GM13976 (cell line): ENCODE results near the gene RUNX1.

Experiments used
- DNase-seq: peaks from one replicate; pipeline ENCODE4 v3.0.0; 2012; ENCODE audit warnings: low spot score
- in situ Hi-C: fragments of 300-500 bp; cut with MboI; formaldehyde crosslinking; loops from one replicate; pipeline ENCODE4 v1.12.0; 2022; ENCODE audit warnings: low sequenced_read_pairs, mixed read lengths, inconsistent platforms; ENCODE audit not compliant: unreplicated experiment
- TF ChIP-seq, protein P1 (sequence below): IDR thresholded peaks from 2 replicates; pipeline ENCODE4 v1.5.1; 2012; ENCODE audit warnings: borderline replicate concordance, mild to moderate bottlenecking; ENCODE audit not compliant: insufficient read depth; ENCODE audit errors: extremely low read depth, missing control alignments, control extremely low read depth

RUNX1 gene

DNA sequence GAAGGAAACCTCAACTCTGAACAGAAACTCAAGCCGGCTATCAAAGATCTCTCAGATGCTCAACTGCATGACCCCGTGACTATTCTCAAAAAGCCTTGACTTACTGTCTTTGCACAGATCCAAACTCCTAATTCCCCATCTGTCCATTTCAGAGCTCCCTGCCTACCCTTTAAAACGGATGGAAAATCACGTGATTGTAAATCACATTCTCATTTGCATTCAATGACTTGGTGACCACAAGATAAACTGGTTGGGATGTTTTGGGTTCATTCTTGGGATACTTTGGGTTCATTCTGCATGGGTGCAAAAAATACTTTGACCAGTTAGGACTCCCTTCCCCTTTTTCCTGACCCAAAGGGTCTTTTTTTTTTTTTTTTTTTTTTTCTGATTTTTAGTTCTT is 41.3 kb upstream of the RUNX1 start:
- DNase-seq = no peak
- TF ChIP-seq, protein P1, sequence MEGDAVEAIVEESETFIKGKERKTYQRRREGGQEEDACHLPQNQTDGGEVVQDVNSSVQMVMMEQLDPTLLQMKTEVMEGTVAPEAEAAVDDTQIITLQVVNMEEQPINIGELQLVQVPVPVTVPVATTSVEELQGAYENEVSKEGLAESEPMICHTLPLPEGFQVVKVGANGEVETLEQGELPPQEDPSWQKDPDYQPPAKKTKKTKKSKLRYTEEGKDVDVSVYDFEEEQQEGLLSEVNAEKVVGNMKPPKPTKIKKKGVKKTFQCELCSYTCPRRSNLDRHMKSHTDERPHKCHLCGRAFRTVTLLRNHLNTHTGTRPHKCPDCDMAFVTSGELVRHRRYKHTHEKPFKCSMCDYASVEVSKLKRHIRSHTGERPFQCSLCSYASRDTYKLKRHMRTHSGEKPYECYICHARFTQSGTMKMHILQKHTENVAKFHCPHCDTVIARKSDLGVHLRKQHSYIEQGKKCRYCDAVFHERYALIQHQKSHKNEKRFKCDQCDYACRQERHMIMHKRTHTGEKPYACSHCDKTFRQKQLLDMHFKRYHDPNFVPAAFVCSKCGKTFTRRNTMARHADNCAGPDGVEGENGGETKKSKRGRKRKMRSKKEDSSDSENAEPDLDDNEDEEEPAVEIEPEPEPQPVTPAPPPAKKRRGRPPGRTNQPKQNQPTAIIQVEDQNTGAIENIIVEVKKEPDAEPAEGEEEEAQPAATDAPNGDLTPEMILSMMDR = no peak
- in situ Hi-C loops = no loop called here

DNA sequence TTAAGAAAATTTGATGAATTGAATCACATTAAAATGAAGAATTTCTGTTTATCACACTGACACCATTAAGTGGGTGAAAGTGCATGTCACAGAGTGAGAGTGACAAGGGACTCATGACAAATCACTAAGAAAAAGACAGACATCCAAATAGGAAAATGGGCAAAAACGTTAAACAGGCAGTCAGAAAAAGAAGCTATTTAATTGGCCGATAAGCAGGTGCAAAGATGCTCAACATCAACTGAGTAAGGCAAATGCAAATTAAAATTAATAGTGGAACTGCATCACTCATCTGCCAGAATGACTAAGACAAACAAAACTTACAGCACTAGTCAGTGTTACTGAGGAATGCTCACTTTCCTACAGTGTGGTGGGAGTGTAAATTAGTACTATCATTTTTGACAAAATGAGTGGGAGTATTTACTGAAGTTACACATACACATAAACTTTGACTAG is 39.2 kb upstream of the RUNX1 start:
- in situ Hi-C loops = no loop called here
- TF ChIP-seq, protein P1 = no peak
- DNase-seq = no peak

DNA sequence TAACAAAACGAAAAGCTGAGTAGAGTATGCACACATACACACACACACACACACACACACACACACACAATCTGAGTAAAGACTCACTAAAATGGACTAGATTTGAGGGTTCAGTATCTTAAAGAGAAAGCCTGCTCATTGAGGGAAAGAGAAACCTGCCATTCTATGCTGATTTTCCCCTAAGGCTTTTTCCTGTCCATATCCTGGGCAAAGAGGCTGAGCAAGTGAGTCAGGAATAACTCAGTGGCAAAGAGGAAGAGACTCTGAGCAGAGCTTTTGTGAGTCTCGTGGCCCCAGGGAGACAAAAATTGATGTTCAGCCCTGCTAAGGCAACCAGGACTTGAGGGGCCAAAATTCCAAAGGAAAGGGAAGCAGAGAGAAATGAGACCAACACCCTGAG is 37.3 kb upstream of the RUNX1 start:
- no peak for DNase-seq
- TF ChIP-seq, protein P1 = no peak
- in situ Hi-C loops = no loop called here

DNA sequence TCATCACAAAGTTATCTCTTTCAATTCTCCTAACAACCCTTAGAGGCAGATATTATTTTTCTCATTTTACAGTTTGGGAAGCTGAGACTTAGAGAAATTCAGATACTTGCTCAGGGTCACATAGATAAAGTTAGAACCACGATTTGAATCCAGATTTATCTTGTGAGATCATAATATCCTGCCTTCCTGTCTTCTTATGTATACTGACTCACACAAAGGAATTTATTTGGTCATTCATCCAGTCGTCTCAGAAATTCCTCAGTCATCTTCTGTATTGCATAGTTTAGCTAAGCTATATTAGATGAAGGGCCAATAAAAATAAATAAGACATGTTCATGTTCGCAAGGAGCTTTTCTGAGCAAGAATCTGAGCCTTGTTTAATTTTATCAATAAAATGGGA is 35.8 kb upstream of the RUNX1 start:
- in situ Hi-C loops = no loop called here
- no peak for DNase-seq
- TF ChIP-seq, protein P1 = no peak

DNA sequence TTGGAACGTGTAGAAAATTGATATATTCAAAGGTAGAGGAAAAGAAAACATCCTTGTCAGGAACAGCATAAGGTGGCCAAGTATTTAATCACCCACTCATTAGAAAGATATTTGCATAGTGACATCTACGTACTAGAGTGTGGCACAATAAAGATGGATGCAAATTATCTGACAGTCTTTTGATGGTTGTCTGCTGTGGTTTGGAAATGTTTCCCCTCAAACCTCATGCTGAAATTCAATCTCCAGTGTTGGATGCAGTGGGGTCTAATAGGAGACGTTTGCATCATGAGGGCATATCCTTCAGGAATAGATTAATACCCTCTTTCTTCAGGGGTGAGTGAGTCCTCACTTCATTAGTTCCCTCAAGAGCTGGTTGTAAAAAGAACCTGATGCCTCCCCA is 34.1 kb upstream of the RUNX1 start:
- in situ Hi-C loops = no loop called here
- DNase-seq = no peak
- TF ChIP-seq, protein P1 = no peak

DNA sequence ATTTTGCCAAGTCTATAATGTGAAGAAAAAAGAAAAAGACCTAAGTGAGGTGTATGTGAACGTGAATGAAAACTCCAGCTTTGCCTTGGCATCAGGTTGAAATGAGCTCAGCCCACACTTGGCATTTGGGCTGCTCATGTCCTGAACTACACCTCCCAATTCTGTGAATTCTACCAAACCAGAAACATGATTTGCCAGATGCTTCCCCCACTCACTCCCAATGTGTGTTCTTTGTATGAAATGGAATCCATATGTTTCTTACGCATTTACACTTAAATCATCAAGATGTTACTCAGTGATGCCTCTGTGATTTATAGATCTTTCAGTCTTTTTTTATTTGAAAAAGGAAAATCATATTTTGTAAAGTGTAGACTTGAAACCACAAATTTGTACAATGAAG is 32.8 kb upstream of the RUNX1 start:
- in situ Hi-C loops = no loop called here
- DNase-seq = no peak
- TF ChIP-seq, protein P1 = no peak

DNA sequence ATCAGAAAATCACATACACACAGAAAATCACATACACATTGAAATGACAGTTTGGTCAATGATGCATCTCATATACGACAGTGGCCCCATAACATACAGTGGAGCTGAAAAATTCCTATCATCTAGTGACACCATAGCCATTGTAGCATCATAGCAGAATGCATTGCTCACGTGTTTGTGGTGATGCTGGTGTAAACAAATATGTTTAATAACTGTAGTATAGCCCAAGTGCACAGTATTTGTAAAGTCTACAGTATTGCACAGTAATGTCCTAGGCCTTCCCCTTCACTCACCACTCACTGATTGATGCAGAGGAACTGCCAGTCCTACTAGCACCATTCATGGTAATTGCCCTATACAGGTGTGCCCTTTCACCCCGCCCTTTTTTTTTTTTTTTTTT is 30.1 kb upstream of the RUNX1 start:
- DNase-seq = no peak
- in situ Hi-C loops = no loop called here
- TF ChIP-seq, protein P1 = no peak
